Measurements from ENCODE around the gene FTSJ1. TPM values are rescaled to one million over a fixed set of nuclear protein-coding genes. Genes with fewer than 3 reads are reported as not detected.

Gene FTSJ1
- polyA plus RNA-seq, 1 donor from 2014 or later = 83.5 TPM

DNA sequence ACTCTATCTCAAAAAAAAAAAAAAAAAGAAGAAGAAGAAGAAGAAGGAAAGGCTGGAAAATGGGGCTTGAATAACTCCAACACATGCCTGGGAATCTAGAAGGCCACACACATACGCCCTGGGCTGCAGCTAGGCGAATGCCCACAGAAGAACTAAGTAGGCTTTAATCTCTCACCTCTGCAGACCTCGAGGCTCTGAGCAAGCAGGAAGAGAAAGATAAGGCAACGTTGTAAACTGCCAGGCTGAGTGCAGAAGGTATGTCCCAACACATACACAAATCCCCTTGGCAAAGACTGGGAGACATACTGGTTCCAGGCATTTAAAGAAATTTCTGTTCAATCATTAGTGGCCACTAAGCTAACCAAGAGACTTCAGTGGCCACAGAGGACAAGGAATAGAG, 24.3 kb upstream of the FTSJ1 start:
- no peak overlapping the region for H2AFZ ChIP-seq (ENCODE audit: low read depth, low read length)
- H4K20me1 ChIP-seq (ENCODE audit: insufficient read depth) = no peaks in the 10 kb centered on the region
- no peak overlapping the region for H3K9ac ChIP-seq (ENCODE audit: low read length)
- no peak overlapping the region for H3K4me3 ChIP-seq (ENCODE audit: low read length)
- TF ChIP-seq, protein P1, sequence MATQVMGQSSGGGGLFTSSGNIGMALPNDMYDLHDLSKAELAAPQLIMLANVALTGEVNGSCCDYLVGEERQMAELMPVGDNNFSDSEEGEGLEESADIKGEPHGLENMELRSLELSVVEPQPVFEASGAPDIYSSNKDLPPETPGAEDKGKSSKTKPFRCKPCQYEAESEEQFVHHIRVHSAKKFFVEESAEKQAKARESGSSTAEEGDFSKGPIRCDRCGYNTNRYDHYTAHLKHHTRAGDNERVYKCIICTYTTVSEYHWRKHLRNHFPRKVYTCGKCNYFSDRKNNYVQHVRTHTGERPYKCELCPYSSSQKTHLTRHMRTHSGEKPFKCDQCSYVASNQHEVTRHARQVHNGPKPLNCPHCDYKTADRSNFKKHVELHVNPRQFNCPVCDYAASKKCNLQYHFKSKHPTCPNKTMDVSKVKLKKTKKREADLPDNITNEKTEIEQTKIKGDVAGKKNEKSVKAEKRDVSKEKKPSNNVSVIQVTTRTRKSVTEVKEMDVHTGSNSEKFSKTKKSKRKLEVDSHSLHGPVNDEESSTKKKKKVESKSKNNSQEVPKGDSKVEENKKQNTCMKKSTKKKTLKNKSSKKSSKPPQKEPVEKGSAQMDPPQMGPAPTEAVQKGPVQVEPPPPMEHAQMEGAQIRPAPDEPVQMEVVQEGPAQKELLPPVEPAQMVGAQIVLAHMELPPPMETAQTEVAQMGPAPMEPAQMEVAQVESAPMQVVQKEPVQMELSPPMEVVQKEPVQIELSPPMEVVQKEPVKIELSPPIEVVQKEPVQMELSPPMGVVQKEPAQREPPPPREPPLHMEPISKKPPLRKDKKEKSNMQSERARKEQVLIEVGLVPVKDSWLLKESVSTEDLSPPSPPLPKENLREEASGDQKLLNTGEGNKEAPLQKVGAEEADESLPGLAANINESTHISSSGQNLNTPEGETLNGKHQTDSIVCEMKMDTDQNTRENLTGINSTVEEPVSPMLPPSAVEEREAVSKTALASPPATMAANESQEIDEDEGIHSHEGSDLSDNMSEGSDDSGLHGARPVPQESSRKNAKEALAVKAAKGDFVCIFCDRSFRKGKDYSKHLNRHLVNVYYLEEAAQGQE (IDR thresholded peaks at IDR 0.05; ENCODE audit: borderline replicate concordance) = no peak
- no peaks in the 10 kb centered on the region for H3K36me3 ChIP-seq (ENCODE audit: insufficient read depth, low read length)
- no peak overlapping the region for H3K27ac ChIP-seq (ENCODE audit: low read length)
- no peaks in the 10 kb centered on the region for H3F3A ChIP-seq (ENCODE audit: insufficient read depth, low read length, poor library complexity, severe bottlenecking)
- no peaks in the 10 kb centered on the region for H3K9me3 ChIP-seq (ENCODE audit: low read length)
- H3K9me2 ChIP-seq (ENCODE audit: insufficient read depth, low read length) = no peaks in the 10 kb centered on the region
- no peak overlapping the region for H3K4me2 ChIP-seq (ENCODE audit: low read length)
- no peaks in the 10 kb centered on the region for H3K27me3 ChIP-seq (ENCODE audit: insufficient read depth, low read depth, low read length)
- no peaks in the 10 kb centered on the region for H3K79me2 ChIP-seq (replicated peaks; ENCODE audit: insufficient read depth, low read length)

DNA sequence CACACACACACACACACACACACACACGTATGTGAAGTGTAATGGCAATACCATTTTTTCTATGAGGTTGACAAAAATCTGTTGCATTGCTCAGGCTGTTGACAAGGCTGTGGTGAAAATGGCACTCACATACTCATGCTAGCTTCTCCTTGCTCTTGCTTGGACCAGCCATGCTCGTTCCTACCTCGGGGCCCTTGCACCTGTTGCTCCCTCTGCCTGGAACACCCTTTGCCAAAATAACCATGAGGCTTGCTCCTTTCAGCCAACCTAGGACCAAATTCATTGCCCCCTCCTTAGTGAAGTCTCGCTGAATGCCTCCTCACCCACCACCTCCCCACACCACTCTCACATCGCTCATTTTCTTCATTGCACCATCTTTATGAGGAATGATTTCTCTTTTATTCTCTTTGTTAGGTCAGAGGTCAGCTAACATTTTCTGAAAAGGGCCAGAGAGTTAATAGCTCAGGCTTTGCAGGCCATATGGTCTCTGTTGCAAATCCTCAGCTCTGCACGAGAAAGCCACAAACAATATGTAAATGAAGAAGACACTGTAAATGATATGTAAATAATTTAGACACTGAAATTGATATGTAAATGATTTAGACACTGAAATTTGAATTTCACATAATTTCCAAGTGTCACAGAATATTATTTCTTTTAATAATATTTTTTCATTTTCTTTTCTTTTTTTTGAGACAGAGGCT, 19.2 kb upstream of the FTSJ1 start:
- Histone ChIP-seq H3K36me3 (ENCODE audit: insufficient read depth, low read length) (no peaks in the 10 kb centered on the region), H3K4me3 (ENCODE audit: low read length) (no peak overlapping the region), H3F3A (ENCODE audit: insufficient read depth, low read length, poor library complexity, severe bottlenecking) (no peaks in the 10 kb centered on the region), H3K9me2 (ENCODE audit: insufficient read depth, low read length) (no peaks in the 10 kb centered on the region), H3K27ac (ENCODE audit: low read length) (no peak overlapping the region), H3K27me3 (ENCODE audit: insufficient read depth, low read depth, low read length) (no peaks in the 10 kb centered on the region), H4K20me1 (ENCODE audit: insufficient read depth) (no peaks in the 10 kb centered on the region), H2AFZ (ENCODE audit: low read depth, low read length) (no peak overlapping the region), H3K9ac (ENCODE audit: low read length) (no peak overlapping the region), H3K4me2 (ENCODE audit: low read length) (no peak overlapping the region), H3K79me2 (replicated peaks; ENCODE audit: insufficient read depth, low read length) (no peaks in the 10 kb centered on the region), H3K9me3 (ENCODE audit: low read length) (no peaks in the 10 kb centered on the region)
- TF ChIP-seq, protein P2, sequence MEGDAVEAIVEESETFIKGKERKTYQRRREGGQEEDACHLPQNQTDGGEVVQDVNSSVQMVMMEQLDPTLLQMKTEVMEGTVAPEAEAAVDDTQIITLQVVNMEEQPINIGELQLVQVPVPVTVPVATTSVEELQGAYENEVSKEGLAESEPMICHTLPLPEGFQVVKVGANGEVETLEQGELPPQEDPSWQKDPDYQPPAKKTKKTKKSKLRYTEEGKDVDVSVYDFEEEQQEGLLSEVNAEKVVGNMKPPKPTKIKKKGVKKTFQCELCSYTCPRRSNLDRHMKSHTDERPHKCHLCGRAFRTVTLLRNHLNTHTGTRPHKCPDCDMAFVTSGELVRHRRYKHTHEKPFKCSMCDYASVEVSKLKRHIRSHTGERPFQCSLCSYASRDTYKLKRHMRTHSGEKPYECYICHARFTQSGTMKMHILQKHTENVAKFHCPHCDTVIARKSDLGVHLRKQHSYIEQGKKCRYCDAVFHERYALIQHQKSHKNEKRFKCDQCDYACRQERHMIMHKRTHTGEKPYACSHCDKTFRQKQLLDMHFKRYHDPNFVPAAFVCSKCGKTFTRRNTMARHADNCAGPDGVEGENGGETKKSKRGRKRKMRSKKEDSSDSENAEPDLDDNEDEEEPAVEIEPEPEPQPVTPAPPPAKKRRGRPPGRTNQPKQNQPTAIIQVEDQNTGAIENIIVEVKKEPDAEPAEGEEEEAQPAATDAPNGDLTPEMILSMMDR (IDR thresholded peaks at IDR 0.05; ENCODE audit: poor library complexity, severe bottlenecking) = no peak
- TF ChIP-seq EP300 (conservative IDR thresholded peaks at IDR 0.05; ENCODE audit: poor library complexity, severe bottlenecking) (no peak), EZH2 (IDR thresholded peaks at IDR 0.05; ENCODE audit: borderline replicate concordance, insufficient read depth, low read length, poor library complexity, severe bottlenecking) (no peak), RAD21 (conservative IDR thresholded peaks at IDR 0.05) (no peak), TAF1 (IDR thresholded peaks at IDR 0.05; ENCODE audit: low read depth) (no peak), POLR2AphosphoS5 (IDR thresholded peaks at IDR 0.05) (no peak), SMC3 (conservative IDR thresholded peaks at IDR 0.05; ENCODE audit: poor library complexity) (no peak), MXI1 (conservative IDR thresholded peaks at IDR 0.05; ENCODE audit: poor library complexity, severe bottlenecking) (no peak)
- TF ChIP-seq, protein P1 (IDR thresholded peaks at IDR 0.05; ENCODE audit: borderline replicate concordance) = no peak

All from neural cell (in vitro differentiated cells).